ENCODE data around the gene LRP1B.
"Not testable (repeated sequence)": the region's sequence is repeated elsewhere in the genome, so short reads cannot be mapped to it uniquely, and the experiment has no call there.

Gene LRP1B

GRCh38 chr2:140417504-140417903 lies 1713.3 kb downstream of the LRP1B start:
- H3K4me3 ChIP-seq (ENCODE audit: low read depth, low read length) = no peak overlapping the region
- TF ChIP-seq CTCF (IDR thresholded peaks at IDR 0.05; ENCODE audit: low read depth, low read length, missing control alignments) = no peak
- no peak for DNase-seq (ENCODE audit: low read depth)

GRCh38 chr2:140416577-140416976 lies 1714.2 kb downstream of the LRP1B start:
- TF ChIP-seq CTCF (IDR thresholded peaks at IDR 0.05; ENCODE audit: low read depth, low read length, missing control alignments) = no peak
- H3K4me3 ChIP-seq (ENCODE audit: low read depth, low read length) = no peak overlapping the region
- DNase-seq (ENCODE audit: low read depth) = no peak

- not testable (repeated sequence) for H3K4me3 ChIP-seq (ENCODE audit: low read depth, low read length); DNase-seq (ENCODE audit: low read depth)
Measured at GRCh38 chr2:140415035-140415434, 1715.8 kb downstream of the LRP1B start.

- no peak for TF ChIP-seq CTCF (IDR thresholded peaks at IDR 0.05; ENCODE audit: low read depth, low read length, missing control alignments)
- DNase-seq (ENCODE audit: low read depth) = no peak
- H3K4me3 ChIP-seq (ENCODE audit: low read depth, low read length) = no peak overlapping the region
Measured at GRCh38 chr2:140410695-140411094, 1720.1 kb downstream of the LRP1B start.

GRCh38 chr2:140401056-140401455 lies 1729.8 kb downstream of the LRP1B start:
- DNase-seq (ENCODE audit: low read depth) = no peak
- no peak overlapping the region for H3K4me3 ChIP-seq (ENCODE audit: low read depth, low read length)
- TF ChIP-seq CTCF (IDR thresholded peaks at IDR 0.05; ENCODE audit: low read depth, low read length, missing control alignments) = no peak

- no peak overlapping the region for H3K4me3 ChIP-seq (ENCODE audit: low read depth, low read length)
- TF ChIP-seq CTCF (IDR thresholded peaks at IDR 0.05; ENCODE audit: low read depth, low read length, missing control alignments) = no peak
- no peak for DNase-seq (ENCODE audit: low read depth)
Measured at GRCh38 chr2:140392824-140393223, 1738.0 kb downstream of the LRP1B start.

- DNase-seq (ENCODE audit: low read depth) = no peak
- no peak for TF ChIP-seq CTCF (IDR thresholded peaks at IDR 0.05; ENCODE audit: low read depth, low read length, missing control alignments)
- no peak overlapping the region for H3K4me3 ChIP-seq (ENCODE audit: low read depth, low read length)
Measured at GRCh38 chr2:140384946-140385345, 1745.9 kb downstream of the LRP1B start.

GRCh38 chr2:140383781-140384180 lies 1747.0 kb downstream of the LRP1B start:
- no peak for TF ChIP-seq CTCF (IDR thresholded peaks at IDR 0.05; ENCODE audit: low read depth, low read length, missing control alignments)
- no peak overlapping the region for H3K4me3 ChIP-seq (ENCODE audit: low read depth, low read length)
- DNase-seq (ENCODE audit: low read depth) = no peak

Measured in GM12864 (cell line).